Ecto neural progenitor cell (in vitro differentiated cells): ENCODE data around the gene CFDP1.

ENCODE experiments used
- DNase-seq: peaks from one replicate; pipeline ENCODE4 v3.0.0-alpha.2; 2018; ENCODE audit warnings: low spot score

The CFDP1 gene

GRCh38 chr16:75406943-75407342 is 26.4 kb downstream of the CFDP1 start:
- DNase-seq: no peak

- no peak for DNase-seq
Measured at GRCh38 chr16:75402821-75403475, 30.4 kb downstream of the CFDP1 start.

DNA sequence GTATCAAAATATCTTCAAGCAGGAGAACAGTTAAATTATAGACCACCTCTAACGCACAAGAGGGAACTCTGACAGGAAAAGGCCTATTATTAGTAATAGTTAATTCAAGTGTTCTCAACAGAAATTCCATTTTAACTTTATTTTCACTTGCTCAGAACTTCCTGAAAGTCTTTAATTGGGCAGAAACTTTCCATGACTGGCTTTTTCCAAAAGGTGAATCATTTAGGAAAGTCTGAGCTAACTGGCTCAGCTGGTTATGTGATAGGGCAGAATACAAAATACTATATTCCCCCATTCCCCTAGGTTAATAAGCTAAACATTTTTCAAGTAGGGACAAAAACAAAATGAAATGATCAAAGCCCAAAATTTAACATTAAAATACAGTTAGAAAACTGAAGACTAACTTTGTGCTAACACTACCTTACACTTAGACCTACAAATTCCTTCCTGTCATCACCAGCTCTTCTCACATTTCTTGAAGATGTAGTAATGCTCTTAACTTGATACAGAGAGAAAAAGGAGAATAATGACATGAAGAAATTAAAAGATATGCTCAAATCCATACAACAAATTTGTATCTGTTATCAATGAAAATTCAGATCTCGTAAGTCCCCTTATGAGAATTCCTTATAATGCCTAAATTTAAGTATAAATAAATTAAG is 31.0 kb downstream of the CFDP1 start:
- DNase-seq: no peak

DNA sequence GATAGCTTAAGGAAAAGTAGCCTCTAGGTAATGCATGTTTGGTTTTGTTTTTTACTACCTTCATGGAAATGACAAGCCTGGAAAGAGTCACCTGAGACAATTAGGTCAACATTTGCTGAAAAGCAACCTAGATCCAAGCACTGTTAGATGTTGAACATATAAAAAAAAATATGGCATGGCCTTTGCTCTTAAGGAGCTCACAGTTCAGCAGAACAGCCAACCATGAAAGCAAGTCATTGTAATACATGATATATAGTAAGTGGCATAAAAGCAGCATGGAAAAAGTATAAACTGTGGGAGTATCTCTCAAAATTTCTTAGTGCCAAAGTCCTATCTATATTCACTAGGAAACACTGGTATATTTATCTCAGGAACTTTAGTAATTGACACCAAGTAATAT is 31.6 kb downstream of the CFDP1 start:
- no peak for DNase-seq

GRCh38 chr16:75398333-75398732 is 35.0 kb downstream of the CFDP1 start:
- no peak for DNase-seq

- DNase-seq: no peak
Measured at GRCh38 chr16:75394941-75395340, 38.4 kb downstream of the CFDP1 start.

DNA sequence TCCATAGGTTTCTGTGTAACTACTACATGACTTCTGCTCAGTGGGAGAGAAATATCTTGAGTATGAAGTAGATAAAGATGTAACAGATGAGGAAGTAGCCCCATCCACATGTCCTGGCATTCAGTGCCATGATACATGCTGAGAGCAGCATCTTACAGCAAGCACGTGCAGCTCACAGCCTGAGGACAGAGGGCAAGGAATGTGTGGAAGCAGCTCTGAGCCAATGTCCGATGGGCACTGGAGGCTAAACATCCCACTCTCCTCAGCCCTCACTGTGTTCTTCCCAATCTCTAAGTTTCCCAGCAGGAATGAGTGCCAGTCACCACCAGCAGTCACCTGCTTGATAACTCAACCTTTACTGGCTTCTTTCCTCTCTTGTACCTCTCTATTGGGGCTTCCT is 40.4 kb downstream of the CFDP1 start:
- DNase-seq: no peak

- no peak for DNase-seq
Measured at GRCh38 chr16:75390926-75391653, 42.2 kb downstream of the CFDP1 start.

GRCh38 chr16:75389096-75389690 is 44.1 kb downstream of the CFDP1 start:
- DNase-seq: no peak

GRCh38 chr16:75387951-75388350 is 45.4 kb downstream of the CFDP1 start:
- DNase-seq: no peak

GRCh38 chr16:75385507-75386152 is 47.7 kb downstream of the CFDP1 start:
- DNase-seq: no peak

- DNase-seq: no peak
Measured at GRCh38 chr16:75383141-75383540, 50.2 kb downstream of the CFDP1 start.

- no peak for DNase-seq
Measured at GRCh38 chr16:75382611-75383010, 50.7 kb downstream of the CFDP1 start.

GRCh38 chr16:75380870-75381269 is 52.4 kb downstream of the CFDP1 start:
- DNase-seq: no peak

- DNase-seq: no peak
Measured at GRCh38 chr16:75379911-75380847, 53.1 kb downstream of the CFDP1 start.

GRCh38 chr16:75379339-75379738 is 54.0 kb downstream of the CFDP1 start:
- no peak for DNase-seq

- no peak for DNase-seq
Measured at GRCh38 chr16:75378616-75379015, 54.7 kb downstream of the CFDP1 start.

- DNase-seq: peak; percentile 66
Measured at GRCh38 chr16:75377729-75378386, 55.4 kb downstream of the CFDP1 start.

- no peak for DNase-seq
Measured at GRCh38 chr16:75376475-75377161, 56.7 kb downstream of the CFDP1 start.

DNA sequence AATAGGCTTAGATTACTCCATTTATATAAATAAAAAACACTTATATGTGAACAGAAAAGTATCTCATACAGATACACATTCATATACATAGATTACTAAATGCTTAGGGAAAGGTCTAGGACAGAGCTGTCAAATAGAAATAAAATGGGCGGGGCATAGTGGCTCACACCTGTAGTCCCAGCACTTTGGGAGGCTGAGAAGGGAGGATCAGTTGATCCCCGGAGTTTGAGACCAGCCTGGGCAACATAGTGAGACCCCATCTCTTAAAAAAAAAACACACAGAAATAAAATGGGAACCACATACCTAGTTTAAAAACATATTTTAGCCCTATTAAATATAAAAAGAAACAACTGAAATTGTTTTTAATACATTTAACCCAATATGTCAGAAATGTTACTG is 58.9 kb downstream of the CFDP1 start:
- DNase-seq: no peak
